Stimulated activated CD8-positive, alpha-beta memory T cell treated with anti-CD3 and anti-CD28 coated beads, Interleukin-4, amount 100 ng/mL, for 1 hour (primary cell): ENCODE data around the gene PDE4DIP.
"Not testable (repeated sequence)": the region's sequence is repeated elsewhere in the genome, so short reads cannot be mapped to it uniquely, and the experiment has no call there.

Experiments used
- DNase-seq, 2 donors: peaks; one replicate each; pipeline ENCODE4 v3.0.0-alpha.2; 2020; ENCODE audit warnings: low read depth in 2 of 2, low spot score in 1 of 2

The PDE4DIP gene

GRCh38 chr1:148969126-148969525 lies 124.9 kb downstream of the PDE4DIP start:
- not testable (repeated sequence) for DNase-seq

GRCh38 chr1:148975453-148975852 lies 131.2 kb downstream of the PDE4DIP start:
- DNase-seq = not testable (repeated sequence)

DNA sequence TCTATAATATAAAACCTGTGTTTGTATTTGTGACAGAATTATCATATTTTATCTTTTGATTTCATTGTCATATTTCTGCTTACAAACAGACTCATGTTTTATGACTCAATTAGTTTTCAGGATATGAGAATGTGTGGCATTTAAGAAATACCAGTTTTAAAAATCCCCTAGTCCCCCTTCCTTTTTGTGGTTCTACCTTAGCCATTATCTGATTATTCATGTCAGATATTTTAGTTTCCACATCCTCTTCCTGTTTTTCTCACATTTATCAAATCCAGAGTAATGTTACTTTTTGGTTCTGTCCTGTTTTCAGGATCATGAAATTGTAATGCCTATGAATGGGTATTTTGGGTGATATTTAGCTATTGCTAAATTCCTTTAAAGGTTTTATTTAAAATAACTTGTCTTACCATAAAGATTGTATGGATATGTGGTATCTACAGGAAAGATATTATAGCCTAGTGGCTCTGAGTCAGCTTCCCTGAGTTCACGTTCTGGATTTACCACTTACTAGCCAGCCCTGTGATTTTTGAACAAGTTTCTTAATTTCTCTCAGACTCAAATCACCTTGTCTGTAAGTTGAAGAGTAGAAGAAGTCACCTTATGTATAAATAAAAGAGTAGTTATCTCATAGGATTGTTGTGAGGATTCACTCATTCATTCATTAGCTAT lies 131.8 kb downstream of the PDE4DIP start:
- DNase-seq = not testable (repeated sequence)

DNA sequence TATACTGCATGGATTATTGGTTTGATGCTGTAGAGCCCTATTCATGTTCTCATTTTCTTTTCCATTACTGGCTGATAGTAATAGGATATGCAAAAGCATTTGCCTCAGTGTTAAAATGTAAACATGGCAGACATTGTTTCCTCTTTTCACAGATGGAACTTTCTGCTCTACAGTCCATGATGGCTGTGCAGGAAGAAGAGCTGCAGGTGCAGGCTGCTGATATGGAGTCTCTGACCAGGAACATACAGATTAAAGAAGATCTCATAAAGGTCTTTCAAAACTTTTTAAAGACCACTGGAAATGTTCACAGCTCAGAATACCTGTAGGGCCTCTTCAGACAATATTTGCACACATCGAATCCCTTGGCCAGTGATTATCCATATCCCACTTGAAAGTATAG lies 133.6 kb downstream of the PDE4DIP start:
- DNase-seq = not testable (repeated sequence)

GRCh38 chr1:148989378-148989777 lies 145.2 kb downstream of the PDE4DIP start:
- DNase-seq = not testable (repeated sequence)

- not testable (repeated sequence) for DNase-seq
Observed at GRCh38 chr1:148990233-148990788, 146.1 kb downstream of the PDE4DIP start.

DNA sequence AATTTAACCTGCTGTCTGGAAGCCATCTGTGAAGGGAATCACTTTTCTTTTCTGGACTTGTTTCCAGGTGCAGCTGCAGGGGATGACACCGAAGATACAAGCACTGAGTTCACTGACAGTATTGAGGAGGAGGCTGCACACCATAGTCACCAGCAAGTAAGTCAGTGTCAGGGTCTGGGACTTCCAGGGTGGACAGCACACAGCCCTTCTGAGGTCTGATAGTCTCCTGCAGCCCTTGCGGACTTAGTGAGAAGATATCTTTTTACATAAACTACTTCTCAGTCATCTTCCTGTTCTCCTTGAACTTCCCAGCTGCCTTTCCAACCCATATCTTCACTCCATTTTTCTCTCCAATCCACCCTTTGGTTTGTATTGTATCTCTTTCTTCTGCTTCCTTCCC lies 147.6 kb downstream of the PDE4DIP start:
- DNase-seq = not testable (repeated sequence)

GRCh38 chr1:148992364-148992763 lies 148.1 kb downstream of the PDE4DIP start:
- DNase-seq = not testable (repeated sequence)

DNA sequence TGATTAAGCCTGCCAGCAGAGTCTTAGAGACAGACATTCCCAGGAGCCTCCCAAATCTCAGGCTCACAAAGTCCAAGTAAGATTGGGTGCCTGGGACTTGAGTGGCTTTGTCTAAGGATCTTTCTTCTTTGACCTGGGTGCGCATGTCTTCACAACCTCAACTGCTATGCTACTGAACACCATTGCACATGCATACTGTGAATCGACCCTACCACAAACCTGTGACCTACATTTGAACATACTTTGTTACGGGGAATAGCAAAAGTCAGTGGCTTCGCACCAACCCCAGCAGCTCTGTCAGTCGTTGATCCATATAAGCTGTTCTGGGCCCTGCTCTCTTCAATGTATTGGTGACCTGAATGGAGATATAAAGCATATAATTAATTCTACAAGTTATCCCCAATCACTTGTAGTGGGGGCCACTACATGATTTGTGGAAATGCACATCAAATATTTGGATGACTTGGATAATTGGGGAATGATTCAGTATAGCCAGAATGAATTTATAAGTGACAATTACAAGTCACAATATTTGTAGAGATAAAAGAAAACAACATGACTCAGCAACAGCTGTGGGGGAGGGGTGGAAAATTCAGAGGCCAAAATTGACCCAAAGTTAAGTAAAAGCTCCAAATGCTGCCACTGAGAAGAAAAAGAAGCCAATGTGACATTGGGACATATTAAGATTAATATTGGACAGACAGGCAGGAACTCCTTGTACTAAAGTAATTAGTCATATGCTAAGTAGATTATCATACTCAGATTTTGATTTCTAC lies 152.4 kb downstream of the PDE4DIP start:
- DNase-seq = not testable (repeated sequence)

DNA sequence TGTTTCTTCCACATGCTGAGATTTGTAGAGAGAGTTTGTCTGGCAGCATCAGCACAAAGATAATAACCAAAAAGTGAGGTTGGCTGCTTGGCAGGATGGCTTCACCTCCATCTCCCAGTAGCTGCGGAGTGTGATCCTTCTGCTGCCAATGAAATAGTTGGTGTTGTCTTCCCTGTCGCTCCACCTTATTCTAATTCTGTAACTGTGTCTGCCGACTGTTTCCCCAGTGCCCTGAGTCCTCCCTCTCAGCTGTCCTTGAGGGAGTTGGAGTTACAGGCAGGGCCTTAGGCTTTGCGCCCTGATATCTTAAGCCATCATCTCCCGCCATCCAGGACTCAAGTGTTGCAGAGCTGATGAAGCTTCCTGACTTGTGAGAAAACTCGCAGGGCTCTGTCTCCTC lies 153.2 kb downstream of the PDE4DIP start:
- DNase-seq = not testable (repeated sequence)

DNA sequence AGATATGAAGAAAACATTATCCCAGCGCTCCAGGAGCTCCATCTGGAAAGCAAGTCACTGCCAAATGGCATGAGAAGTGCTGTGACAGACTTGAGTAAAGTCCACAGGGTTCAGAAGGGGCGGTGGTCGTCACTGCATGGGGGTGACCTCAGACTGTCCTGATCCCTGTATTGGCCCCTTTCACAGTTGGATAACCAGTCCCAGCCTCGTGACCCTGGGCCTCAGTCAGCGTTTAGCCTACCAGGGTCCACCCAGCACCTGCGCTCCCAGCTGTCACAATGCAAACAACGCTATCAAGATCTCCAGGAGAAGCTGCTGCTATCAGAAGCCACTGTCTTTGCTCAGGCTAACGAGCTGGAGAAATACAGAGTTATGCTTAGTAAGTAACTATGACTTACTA lies 158.4 kb downstream of the PDE4DIP start:
- not testable (repeated sequence) for DNase-seq

GRCh38 chr1:149008326-149008725 lies 164.1 kb downstream of the PDE4DIP start:
- DNase-seq = not testable (repeated sequence)

- DNase-seq = not testable (repeated sequence)
Observed at GRCh38 chr1:149008769-149009168, 164.5 kb downstream of the PDE4DIP start.

GRCh38 chr1:149009761-149010160 lies 165.5 kb downstream of the PDE4DIP start:
- not testable (repeated sequence) for DNase-seq

DNA sequence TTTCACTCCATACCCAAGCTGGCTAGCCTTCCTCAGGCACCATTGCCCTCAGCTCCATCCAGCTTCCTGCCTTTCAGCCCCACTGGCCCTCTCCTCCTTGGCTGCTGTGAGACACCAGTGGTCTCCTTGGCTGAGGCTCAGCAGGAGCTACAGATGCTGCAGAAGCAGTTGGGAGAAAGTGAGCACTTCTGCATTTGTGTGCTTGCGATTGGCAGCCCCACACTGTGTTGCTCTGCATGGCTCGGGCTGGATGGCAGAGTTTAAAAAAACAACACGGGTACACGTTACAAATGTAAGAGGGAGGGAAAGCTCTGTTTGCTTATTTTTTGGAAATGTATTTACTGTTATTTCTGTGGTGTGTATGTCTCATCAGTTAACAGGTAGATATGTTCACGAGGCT lies 168.4 kb downstream of the PDE4DIP start:
- not testable (repeated sequence) for DNase-seq

- DNase-seq = not testable (repeated sequence)
Observed at GRCh38 chr1:149013513-149013912, 169.3 kb downstream of the PDE4DIP start.

- not testable (repeated sequence) for DNase-seq
Observed at GRCh38 chr1:149015522-149015921, 171.3 kb downstream of the PDE4DIP start.

DNA sequence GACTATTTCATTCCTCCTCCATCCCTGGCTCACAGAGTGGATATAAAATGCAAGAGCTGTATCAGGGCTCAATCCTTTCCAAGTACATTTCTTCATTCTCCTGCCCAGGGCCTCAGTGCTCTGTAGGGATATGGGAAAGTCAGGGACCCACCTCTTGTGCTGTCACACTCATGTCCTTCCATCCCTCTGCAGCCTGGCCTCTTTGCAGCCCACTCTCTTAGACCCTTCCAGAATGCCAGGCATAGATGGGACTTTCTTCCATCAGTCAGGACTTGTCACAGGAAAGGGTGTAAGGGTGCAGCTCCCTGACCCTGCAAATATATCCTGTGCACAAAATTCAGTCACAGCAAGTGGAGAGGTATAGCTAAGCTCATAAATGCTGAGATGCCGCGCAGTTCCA lies 172.4 kb downstream of the PDE4DIP start:
- not testable (repeated sequence) for DNase-seq

GRCh38 chr1:149018577-149018976 lies 174.3 kb downstream of the PDE4DIP start:
- not testable (repeated sequence) for DNase-seq

GRCh38 chr1:149024327-149024726 lies 180.1 kb downstream of the PDE4DIP start:
- not testable (repeated sequence) for DNase-seq

DNA sequence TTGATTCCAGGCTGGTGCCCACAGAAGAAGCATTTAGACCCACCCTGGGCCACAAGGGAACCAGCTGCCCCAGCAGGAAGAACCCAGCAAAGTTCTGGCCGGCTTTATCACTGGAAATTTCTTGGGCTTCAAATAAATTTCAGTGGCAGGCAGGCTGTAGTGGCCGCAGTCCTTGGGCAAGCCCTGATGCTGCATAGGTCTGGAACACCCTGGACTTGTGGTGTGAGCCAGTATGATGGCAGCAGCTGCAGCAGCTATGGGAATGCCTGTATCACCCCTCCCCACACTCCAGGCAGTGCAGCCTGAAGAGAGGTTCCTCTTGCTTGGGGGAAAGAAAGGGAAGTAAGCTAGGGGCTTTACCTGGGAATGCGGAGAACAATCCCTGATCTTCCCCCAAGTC lies 189.7 kb downstream of the PDE4DIP start:
- DNase-seq = not testable (repeated sequence)

GRCh38 chr1:149043056-149043455 lies 198.8 kb downstream of the PDE4DIP start:
- not testable (repeated sequence) for DNase-seq
